ENCODE measurements around the gene CARHSP1.

DNA sequence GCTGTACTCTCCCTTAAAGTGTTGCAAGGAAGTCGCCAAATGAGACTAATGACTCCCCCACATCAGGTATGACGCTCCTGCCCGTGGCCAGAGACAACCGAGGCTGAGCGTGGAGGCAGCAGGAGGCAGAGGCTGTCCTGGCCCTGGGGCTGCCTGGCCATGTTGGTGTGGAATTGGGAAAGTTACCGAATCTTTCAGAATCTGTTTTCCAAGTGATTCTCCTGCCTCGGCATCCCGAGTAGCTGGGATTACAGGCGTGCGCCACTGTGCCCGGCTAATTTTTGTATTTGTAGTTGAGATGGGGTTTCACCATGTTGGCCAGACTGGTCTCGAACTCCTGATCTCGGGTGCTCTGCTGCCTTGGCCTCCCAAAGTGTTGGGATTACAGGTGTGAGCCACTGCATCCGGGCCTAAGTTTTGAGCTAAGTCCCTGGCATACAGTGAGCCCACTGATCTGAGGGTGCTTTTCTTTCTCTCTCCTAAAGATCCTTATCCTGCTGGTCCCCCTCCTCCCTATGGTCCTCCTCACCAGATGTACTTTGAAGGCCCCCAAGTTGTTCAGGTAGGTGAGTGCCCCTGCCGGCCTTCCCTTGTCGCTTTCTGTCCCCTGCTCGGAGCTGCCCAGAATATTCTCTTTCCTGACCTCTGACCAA, 14.0 kb upstream of the CARHSP1 start:
- no peak for TF ChIP-seq CTCF (IDR thresholded peaks at IDR 0.05; ENCODE audit: control extremely low read depth in 1 of 3, insufficient read depth in 1 of 3, low read depth in 1 of 3, low read length in 3 of 3)
- no peak for TF ChIP-seq POLR2A (IDR thresholded peaks at IDR 0.05; ENCODE audit: control extremely low read depth in 1 of 2, low read depth in 2 of 2, low read length in 2 of 2)
